ENCODE measurements around the gene RACGAP1. TPM values are rescaled to one million over a fixed set of nuclear protein-coding genes. Genes with fewer than 3 reads are reported as not detected.

RACGAP1 gene
- total and polyA plus RNA-seq, 2 of the 8 experiments (the other 6 are each of a cell fraction or from before 2014, with no cell fraction given): 18.0 to 66.3 TPM

DNA sequence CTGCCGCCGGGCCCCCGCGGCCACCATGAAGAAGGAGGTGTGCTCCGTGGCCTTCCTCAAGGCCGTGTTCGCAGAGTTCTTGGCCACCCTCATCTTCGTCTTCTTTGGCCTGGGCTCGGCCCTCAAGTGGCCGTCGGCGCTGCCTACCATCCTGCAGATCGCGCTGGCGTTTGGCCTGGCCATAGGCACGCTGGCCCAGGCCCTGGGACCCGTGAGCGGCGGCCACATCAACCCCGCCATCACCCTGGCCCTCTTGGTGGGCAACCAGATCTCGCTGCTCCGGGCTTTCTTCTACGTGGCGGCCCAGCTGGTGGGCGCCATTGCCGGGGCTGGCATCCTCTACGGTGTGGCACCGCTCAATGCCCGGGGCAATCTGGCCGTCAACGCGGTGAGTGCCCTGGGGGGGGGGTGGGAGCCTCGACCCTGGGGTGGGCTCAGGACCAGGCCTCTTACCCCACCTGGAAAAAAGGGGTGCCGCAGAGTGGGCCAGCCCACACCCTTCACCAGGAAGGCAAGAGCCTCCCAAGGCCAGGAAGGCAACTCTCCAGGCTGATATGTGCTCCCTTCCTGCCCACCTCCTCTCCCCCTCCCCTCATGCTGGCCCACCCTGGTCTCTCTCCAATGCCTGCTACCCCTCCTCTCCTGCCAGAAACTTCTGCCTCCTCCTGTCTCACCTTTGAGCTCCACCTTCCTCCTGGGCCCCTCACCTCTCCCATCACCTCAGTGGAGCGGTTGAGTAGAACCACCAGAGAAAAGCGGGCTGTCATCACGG is 63.1 kb downstream of the RACGAP1 start:
- Histone ChIP-seq H3K27ac (ENCODE audit: low read depth, low read length) (no peak overlapping the region), H3K4me1 (replicated peaks in 1 of 4; ENCODE audit: control insufficient read depth in 3 of 4, insufficient read depth in 4 of 4, low read length in 3 of 4) (peaks cover 4 to 22% (median 13%) of the 10 kb centered on the region in 4 experiments), H3K18ac (ENCODE audit: extremely low read depth, low read length) (no peak overlapping the region), H2BK5ac (ENCODE audit: low read depth, low read length) (no peak overlapping the region; the same call in 1 of the 2 replicates), H3K79me1 (ENCODE audit: low read depth, low read length) (no peaks in the 10 kb centered on the region), H2BK20ac (ENCODE audit: low read length) (no peak overlapping the region), H3K4me3 (ENCODE audit: extremely low read depth in 1 of 4, insufficient read depth in 2 of 4, low read depth in 3 of 4, low read length in 4 of 4) (peak overlapping the region; percentile 16 to 46 (median 26); a peak in 6 of 8 replicates), H2BK12ac (ENCODE audit: low read depth, low read length) (peak overlapping the region; percentile 50; the same call in 1 of the 2 replicates), H3K23me2 (ENCODE audit: low read depth, low read length) (peaks cover 6% of the 10 kb centered on the region; the same call in 1 of the 2 replicates), H3K79me2 (ENCODE audit: control insufficient read depth in 1 of 2, insufficient read depth in 2 of 2, low read length in 2 of 2) (no peaks in the 10 kb centered on the region), H4K5ac (ENCODE audit: insufficient read length, low read depth, low read length) (no peak overlapping the region), H2AFZ (ENCODE audit: low read length) (no peak overlapping the region; the same call in 1 of the 2 replicates), H3K9me3 (ENCODE audit: insufficient read depth in 2 of 2, low read depth in 1 of 2, low read length in 1 of 2) (no peaks in the 10 kb centered on the region), H3K23ac (ENCODE audit: insufficient read length) (no peak overlapping the region), H3K56ac (replicated peaks; ENCODE audit: insufficient read length, low read depth, low read length) (no peak overlapping the region), H2BK120ac (replicated peaks; ENCODE audit: low read depth, low read length) (no peak overlapping the region), H3K9ac (replicated peaks in 1 of 4; ENCODE audit: extremely low read depth in 1 of 4, low read depth in 3 of 4, low read length in 3 of 4) (no peak overlapping the region), H3K4ac (replicated peaks; ENCODE audit: insufficient read length, low read depth, low read length) (no peak overlapping the region), H4K20me1 (replicated peaks in 1 of 2; ENCODE audit: control insufficient read depth in 1 of 2, insufficient read depth in 2 of 2, low read length in 2 of 2) (no peaks in the 10 kb centered on the region), H4K8ac (ENCODE audit: extremely low read depth, insufficient read depth, low read length) (peak overlapping the region; percentile 69; the same call in 1 of the 2 replicates), H3K4me2 (ENCODE audit: insufficient read depth in 1 of 2, low read depth in 2 of 2, low read length in 2 of 2) (peak overlapping the region; percentile 46 to 64), H2BK15ac (ENCODE audit: low read length) (0 out of 2 replicates have a peak overlapping the region, but pooled peaks have one; percentile 61), H3K14ac (ENCODE audit: insufficient read length) (no peak overlapping the region), H3K36me3 (ENCODE audit: control insufficient read depth in 2 of 4, insufficient read depth in 4 of 4, low read length in 3 of 4) (no peaks in the 10 kb centered on the region), H4K91ac (replicated peaks; ENCODE audit: insufficient read length, low read length) (peak overlapping the region; percentile 28), H2AK5ac (ENCODE audit: low read depth, low read length) (peak overlapping the region; percentile 67; the same call in 1 of the 2 replicates), H3K27me3 (replicated peaks in 1 of 4; ENCODE audit: control insufficient read depth in 3 of 4, extremely low read depth in 1 of 4, insufficient read depth in 3 of 4, low read length in 3 of 4) (peaks cover 12 to 53% (median 38%) of the 10 kb centered on the region in 4 experiments)
- WGBS, 2 experiments (ENCODE audit: extremely low coverage in 1 of 2, insufficient coverage in 1 of 2, insufficient read length in 1 of 2, insufficient replicate concordance in 2 of 2, low coverage in 1 of 2, low lambda C conversion rate in 2 of 2, missing lambda C conversion rate in 1 of 2): 46% methylated on average over 35 of the region's 37 CpGs; no CpG with 5 or more reads in 1 of the 2 experiments
- ChIA-PET POLR2A (ENCODE audit: partially characterized antibody) (interaction anchor here (1.2 kb wide), 1 partner anchor 16 kb away, joined by 4 read pairs; no protein-coding TSS in a partner anchor), CTCF (ENCODE audit: partially characterized antibody) (interaction anchor here (0.9 to 23.0 kb wide), 12 partner anchors 9 to 151 kb away, joined by 3 to 420 read pairs (median 16); partner anchors contain the start of genes AQP2 and ASIC1)
- DNase-seq (ENCODE audit: low read depth in 1 of 2, low spot score in 2 of 2) (peak in 1 of 2 experiments; percentile 62), FAIRE-seq (no peak)
- no peak for TF ChIP-seq GTF2F1 (IDR thresholded peaks at IDR 0.05; ENCODE audit: borderline replicate concordance, low read depth, low read length)
- 0 out of 2 replicates have a peak, but pooled peaks have one; percentile 32 for TF ChIP-seq GABPA (IDR thresholded peaks at IDR 0.05; ENCODE audit: borderline replicate concordance, insufficient read depth, low read length)
- TF ChIP-seq, protein P1, sequence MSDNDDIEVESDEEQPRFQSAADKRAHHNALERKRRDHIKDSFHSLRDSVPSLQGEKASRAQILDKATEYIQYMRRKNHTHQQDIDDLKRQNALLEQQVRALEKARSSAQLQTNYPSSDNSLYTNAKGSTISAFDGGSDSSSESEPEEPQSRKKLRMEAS (IDR thresholded peaks at IDR 0.05): peak; percentile 60
- TF ChIP-seq RBBP5 (IDR thresholded peaks at IDR 0.05; ENCODE audit: borderline replicate concordance, low read depth, low read length): 0 out of 2 replicates have a peak, but pooled peaks have one; percentile 27
- TF ChIP-seq, protein P2, sequence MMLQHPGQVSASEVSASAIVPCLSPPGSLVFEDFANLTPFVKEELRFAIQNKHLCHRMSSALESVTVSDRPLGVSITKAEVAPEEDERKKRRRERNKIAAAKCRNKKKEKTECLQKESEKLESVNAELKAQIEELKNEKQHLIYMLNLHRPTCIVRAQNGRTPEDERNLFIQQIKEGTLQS (IDR thresholded peaks at IDR 0.05; ENCODE audit: insufficient read depth, low read depth, low read length): no peak
